GM18499 (cell line): ENCODE results near the gene ZIC4.

Source experiments
- ATAC-seq: cut with Tn5 transposase; IDR thresholded peaks from one replicate; pipeline ENCODE4 v1.9.1; 2021; ENCODE audit warnings: moderate number of reproducible peaks; ENCODE audit not compliant: insufficient read depth, unreplicated experiment

Gene ZIC4

GRCh38 chr3:147407498-147408187 is 1.3 kb upstream of the ZIC4 start:
- no peak for ATAC-seq

DNA sequence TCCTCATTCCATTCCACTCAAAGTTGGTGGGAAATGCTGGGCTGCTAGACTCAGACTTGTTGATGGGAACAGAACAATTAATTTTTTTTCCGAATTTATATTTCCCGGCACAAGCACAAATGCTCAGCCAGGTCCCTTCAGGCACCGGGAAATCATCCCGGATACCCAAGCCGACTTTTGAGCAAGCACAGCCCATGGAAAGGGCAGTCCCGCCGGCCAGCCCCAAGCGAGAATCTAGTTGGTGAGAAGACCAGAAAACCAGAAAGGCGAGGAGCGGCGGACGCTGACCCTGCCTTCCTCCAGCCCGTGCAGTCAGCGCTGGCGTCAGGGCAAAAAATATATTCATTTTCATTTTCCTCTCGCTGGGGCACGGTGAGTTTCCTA is 763 bp upstream of the ZIC4 start:
- ATAC-seq = no peak

DNA sequence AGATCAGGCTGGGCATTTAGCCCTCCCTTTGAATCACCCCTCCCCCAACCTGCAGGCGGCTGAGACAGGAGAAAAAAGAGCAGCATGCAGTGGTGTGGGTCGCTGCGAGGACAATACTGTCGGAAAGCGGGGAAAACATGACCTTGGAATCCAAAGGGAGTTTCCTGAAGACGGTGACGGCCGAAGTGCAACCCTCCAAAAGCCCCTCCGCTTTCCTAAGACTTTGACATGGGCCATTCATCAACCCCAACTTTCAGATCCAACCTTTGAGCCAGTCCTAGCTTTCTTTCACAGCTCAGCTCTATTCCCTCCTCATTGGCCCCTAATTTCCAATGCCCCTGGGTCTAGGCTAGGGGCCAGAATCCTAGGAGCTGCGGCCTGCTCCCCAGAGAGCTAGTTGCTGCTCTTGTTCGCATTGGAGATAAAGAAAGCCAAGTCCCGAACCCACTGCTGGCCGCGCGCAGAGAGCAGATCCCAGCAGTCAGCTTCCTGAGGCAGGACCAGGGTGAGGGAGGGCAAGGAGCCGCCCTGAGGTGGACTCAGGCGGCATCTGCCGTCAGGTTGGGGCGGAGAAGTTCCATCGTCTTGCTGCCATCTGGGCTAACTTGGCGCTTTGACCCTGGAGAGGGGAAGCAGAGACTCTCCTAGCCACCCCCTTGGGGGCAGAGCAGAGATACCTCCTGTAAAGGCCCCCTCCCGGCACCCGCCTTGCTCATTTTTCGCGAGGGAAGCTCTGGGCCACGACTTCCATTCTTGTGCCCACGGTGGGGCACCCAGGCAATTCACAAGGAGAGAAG is 914 bp downstream of the ZIC4 start:
- no peak for ATAC-seq

GRCh38 chr3:147404800-147405230 is 1.5 kb downstream of the ZIC4 start:
- no peak for ATAC-seq

GRCh38 chr3:147404000-147404799 is 2.1 kb downstream of the ZIC4 start:
- no peak for ATAC-seq

GRCh38 chr3:147403511-147403910 is 2.8 kb downstream of the ZIC4 start:
- ATAC-seq = no peak

DNA sequence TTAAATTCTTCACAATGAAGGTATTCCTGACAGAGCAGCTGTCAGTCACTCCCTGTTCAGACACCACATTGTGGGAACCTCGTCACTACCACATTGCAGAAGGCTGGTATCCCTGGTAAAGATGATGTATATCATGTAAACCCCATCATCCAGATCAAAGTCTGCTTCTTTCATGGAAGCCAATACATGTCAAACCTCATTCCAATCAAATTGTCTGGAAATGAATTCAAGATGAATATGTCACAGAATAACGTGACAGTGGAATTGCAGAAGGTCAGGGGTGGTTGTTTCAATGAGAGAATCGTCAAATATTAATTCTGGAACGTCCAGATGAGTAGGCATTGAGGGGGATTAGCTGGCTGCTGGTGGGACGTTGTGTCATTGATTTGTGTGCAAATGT is 4.2 kb downstream of the ZIC4 start:
- ATAC-seq = no peak

DNA sequence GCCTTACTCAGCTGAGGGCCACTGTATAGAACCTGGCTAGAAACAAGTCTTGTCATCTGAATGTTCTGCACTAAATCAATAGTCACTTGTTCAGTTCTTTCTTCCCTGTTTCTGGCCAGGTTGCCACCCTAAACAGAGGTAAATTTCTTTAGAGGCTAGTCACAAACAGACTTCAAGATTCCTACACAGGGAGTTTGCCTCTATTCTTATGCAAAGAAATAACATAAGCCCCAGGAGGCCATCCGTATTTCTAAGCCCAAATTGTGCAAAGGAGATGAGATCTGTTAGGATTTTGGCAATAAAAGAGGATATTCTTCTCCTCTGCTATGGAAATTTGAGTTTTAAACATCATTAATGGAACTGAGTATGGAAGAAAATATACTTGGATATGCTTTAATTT is 4.9 kb downstream of the ZIC4 start:
- ATAC-seq = no peak

- ATAC-seq = no peak
Measured at GRCh38 chr3:147400999-147401398, 5.3 kb downstream of the ZIC4 start.

DNA sequence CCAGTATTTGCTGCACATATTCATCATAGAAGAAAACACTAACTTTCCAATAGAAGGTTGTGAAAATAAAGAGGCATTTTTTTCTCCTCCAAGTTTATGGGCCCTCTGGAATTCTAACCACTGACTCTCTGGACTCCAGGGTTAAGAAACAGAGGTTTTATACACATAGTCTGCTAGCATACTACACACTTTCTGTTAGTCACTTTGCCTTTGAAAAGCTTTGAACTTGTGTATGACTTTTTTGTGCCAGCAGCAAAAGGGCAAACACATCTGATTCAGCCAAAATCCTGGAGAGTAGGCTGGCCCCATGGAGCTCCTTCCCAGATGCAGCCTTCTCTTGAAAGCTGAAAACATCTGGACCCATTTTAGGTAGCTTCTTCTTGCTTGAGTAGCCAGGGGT is 6.2 kb downstream of the ZIC4 start:
- ATAC-seq = no peak

DNA sequence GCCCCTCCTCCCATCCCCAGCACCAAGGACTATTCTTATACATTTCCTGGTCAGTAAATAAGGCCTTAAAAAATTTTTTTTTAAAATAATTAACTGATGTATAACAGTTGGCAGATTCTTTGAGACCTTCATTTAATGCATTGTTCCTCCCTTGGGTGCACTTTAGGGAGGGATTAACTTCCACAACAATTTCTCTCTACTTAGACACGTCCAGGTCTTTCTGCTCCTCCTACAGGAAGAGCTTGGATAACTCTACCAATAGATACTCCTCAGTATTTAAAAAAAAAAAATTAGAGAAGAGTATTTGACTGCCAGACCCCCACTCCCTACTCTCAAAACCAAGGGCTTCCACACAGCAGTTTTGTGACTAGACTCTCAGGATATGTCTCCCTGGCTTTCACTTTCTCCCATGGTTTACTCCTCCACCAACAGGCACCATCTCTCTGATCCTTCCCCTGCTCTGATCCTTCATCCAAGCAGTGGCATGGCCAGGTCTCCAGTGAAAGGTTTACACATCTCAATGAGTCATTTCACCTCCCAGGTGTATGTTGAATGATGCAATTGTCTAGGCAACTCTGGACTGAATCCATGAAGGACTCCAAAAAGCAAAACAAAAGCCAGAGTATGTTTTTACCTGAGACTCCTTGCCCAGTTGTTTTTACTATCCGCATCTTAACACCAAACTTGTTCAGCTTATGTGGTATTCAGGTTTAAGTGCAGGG is 7.4 kb downstream of the ZIC4 start:
- no peak for ATAC-seq

DNA sequence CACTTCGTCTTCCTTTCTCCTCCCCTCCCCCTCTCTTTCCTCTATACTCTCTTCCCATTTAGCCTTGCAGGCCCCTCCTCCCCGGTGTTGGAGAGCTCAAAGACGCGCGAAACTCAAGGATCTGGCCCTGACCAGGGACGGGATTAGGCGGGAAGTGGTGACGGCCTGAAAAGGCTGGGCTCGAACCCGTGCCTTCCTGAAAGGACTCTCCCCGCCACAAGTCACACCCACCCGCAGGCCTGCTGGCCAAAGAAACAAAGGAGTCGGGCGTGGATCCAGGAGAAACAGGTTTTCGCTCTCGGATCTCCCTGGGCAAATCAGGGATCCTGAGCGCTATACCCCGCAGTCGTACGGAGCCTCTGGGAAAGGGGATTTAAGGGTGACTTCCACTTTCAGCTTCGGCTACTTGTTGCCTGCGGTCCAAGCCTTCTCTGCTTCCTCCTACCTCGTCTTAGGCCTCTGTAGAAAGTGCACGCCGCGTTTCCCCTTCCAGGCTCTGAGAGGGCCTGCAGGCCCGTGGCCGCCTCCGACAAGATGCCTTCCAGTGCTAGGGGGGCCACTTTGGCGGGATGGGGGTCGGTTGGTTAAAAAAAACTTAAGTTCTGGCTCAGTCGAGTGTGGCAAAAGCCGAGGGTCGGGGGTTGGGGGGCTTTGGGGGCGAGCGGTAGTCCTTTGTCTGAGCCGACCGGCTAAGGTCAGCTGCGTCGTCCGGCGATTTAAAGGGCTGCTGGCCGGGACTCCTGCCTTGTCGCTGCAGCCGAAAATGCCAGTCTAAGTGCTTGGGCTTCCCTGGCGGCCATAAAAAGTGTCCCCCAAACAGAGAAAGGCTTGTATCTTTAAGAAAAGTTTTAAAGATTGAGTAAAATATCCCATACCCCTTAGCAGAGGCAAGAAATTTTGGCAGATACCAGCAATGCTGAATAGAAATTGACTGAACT is 8.2 kb downstream of the ZIC4 start:
- no peak for ATAC-seq

GRCh38 chr3:147397155-147397874 is 9.0 kb downstream of the ZIC4 start:
- ATAC-seq = no peak

DNA sequence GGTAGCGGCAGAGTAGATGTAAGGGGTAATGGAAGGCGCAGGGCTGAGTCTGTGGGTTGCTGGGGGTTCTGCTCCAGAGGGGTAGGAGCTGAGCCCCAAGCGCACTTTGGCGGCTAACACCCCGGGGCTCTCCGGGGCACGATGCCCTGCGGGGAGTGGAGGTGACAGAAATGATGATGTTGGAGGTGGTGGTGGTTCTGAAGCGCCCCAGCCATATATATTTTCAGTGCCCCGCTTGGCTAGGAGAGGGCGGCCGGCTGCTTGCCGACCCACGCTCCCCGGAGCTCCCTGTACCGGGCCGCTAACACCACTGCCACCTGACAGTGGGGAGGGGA is 9.7 kb downstream of the ZIC4 start:
- no peak for ATAC-seq

GRCh38 chr3:147395899-147396711 is 10.2 kb downstream of the ZIC4 start:
- no peak for ATAC-seq

GRCh38 chr3:147394884-147395225 is 11.5 kb downstream of the ZIC4 start:
- ATAC-seq = no peak

GRCh38 chr3:147393943-147394883 is 12.1 kb downstream of the ZIC4 start:
- ATAC-seq = no peak
